NCI-H187 (cell line): Measurements from ENCODE around the gene GALM.
"Not testable (repeated sequence)": the region's sequence is repeated elsewhere in the genome, so short reads cannot be mapped to it uniquely, and the experiment has no call there.

Source experiments
- DNase-seq, 2 experiments: peaks; one replicate each; lab custom pipeline; 2025; lab: John Stamatoyannopoulos, UW

GALM gene

GRCh38 chr2:38740851-38741731 lies 75.2 kb downstream of the GALM start:
- no peak for DNase-seq

GRCh38 chr2:38742797-38743559 lies 77.1 kb downstream of the GALM start:
- no peak for DNase-seq

- no peak for DNase-seq
Measured at GRCh38 chr2:38743672-38744398, 77.9 kb downstream of the GALM start.

GRCh38 chr2:38744399-38744780 lies 78.5 kb downstream of the GALM start:
- no peak for DNase-seq

- DNase-seq: no peak
Measured at GRCh38 chr2:38745267-38745666, 79.4 kb downstream of the GALM start.

GRCh38 chr2:38747007-38747424 lies 81.1 kb downstream of the GALM start:
- DNase-seq: no peak

GRCh38 chr2:38747819-38748218 lies 81.9 kb downstream of the GALM start:
- no peak for DNase-seq

GRCh38 chr2:38748391-38748790 lies 82.5 kb downstream of the GALM start:
- DNase-seq: no peak

- no peak for DNase-seq
Measured at GRCh38 chr2:38748943-38749804, 83.3 kb downstream of the GALM start.

- DNase-seq: peak; percentile 31 to 91
Measured at GRCh38 chr2:38750011-38750890, 84.3 kb downstream of the GALM start.

GRCh38 chr2:38750891-38751595 lies 85.1 kb downstream of the GALM start, which contains the start of gene SRSF7:
TSS of gene SRSF7 (minus strand) at chr2:38751361. CDS start at chr2:38751256, 105 bp downstream.
- peak; percentile 97 to 99 for DNase-seq

- DNase-seq: no peak
Measured at GRCh38 chr2:38751596-38752410, 85.9 kb downstream of the GALM start.

- DNase-seq: no peak
Measured at GRCh38 chr2:38754049-38754448, 88.1 kb downstream of the GALM start.

GRCh38 chr2:38754506-38754905 lies 88.6 kb downstream of the GALM start:
- no peak for DNase-seq

GRCh38 chr2:38755891-38756290 lies 90.0 kb downstream of the GALM start:
- not testable (repeated sequence) for DNase-seq

- no peak for DNase-seq
Measured at GRCh38 chr2:38763228-38763627, 97.3 kb downstream of the GALM start.

GRCh38 chr2:38763728-38764127 lies 97.8 kb downstream of the GALM start:
- no peak for DNase-seq

GRCh38 chr2:38765149-38765548 lies 99.2 kb downstream of the GALM start:
- DNase-seq: no peak

- DNase-seq: no peak
Measured at GRCh38 chr2:38765551-38765950, 99.6 kb downstream of the GALM start.
